Karpas-422 (cell line): ENCODE results near the gene FAM13B. TPM values are rescaled to one million over a fixed set of nuclear protein-coding genes. Genes with fewer than 3 reads are reported as not detected.

Source experiments
- small RNA-seq: library from RNA; depleted of rRNA; stranded (forward); fragments of <200 nt; gene quantifications from one replicate; pipeline ENCODE3, GENCODE V24; 2014
- total RNA-seq: library from RNA; depleted of rRNA; stranded (reverse); fragments of >200 nt; shearing (Covaris generic); gene quantifications from 2 replicates; pipeline ENCODE4 v1.2.3, GENCODE V29; 2014; ENCODE audit warnings: low replicate concordance; rRNA removed

Gene FAM13B
- total RNA-seq, 1 experiment from 2014 or later, result 23.2 TPM

Small RNAs within 50 kb of the gene (small RNA-seq; reads per million reads assigned to genes)
- gene RNU6-1148P, result not detected

Other genes with a start within 250 kb of the FAM13B start
- not detected in 2 replicates for gene MYOT, start 165.2 kb downstream of the FAM13B start, total RNA-seq
- gene PKD2L2, start 143.6 kb downstream of the FAM13B start, total RNA-seq, result not detected in 2 replicates
- gene WNT8A, start 51.0 kb upstream of the FAM13B start, total RNA-seq, result not detected in 2 replicates
- 1.3 and 2.0 TPM in 2 replicates for gene NME5, start 106.3 kb upstream of the FAM13B start, total RNA-seq
- gene BRD8, start 145.6 kb upstream of the FAM13B start, total RNA-seq, result 44.9 and 51.9 TPM in 2 replicates
- gene KIF20A, start 146.0 kb upstream of the FAM13B start, total RNA-seq, result 16.9 and 26.5 TPM in 2 replicates
- gene CDC23, start 180.2 kb upstream of the FAM13B start, total RNA-seq, result 16.6 and 24.0 TPM in 2 replicates
- gene GFRA3, start 241.5 kb upstream of the FAM13B start, total RNA-seq, result 0.37 TPM in 1 of 2 replicates, not detected in the other